Neural progenitor cell (in vitro differentiated cells): ENCODE data around the gene LAMC1. TPM values are rescaled to one million over a fixed set of nuclear protein-coding genes. Genes with fewer than 3 reads are reported as not detected.
"Not testable (repeated sequence)": the region's sequence is repeated elsewhere in the genome, so short reads cannot be mapped to it uniquely, and the experiment has no call there.

ENCODE experiments used
- DNase-seq: peaks from one replicate; pipeline ENCODE4 v3.0.0-alpha.2; 2016; ENCODE audit warnings: low spot score
- H2AFZ ChIP-seq: fragments of 200-600 bp; sonication (generic); replicated peaks from 2 replicates; pipeline ENCODE4 v1.6.1; 2016; ENCODE audit warnings: antibody characterized with exemption
- H3F3A ChIP-seq: fragments of 200-600 bp; sonication (generic); 2 replicates; pipeline ENCODE4 v1.6.1; 2016; ENCODE audit warnings: antibody characterized with exemption, low read depth
- H3K27ac ChIP-seq: fragments of 200-600 bp; sonication (generic); 2 replicates; pipeline ENCODE4 v1.5.1; 2016; ENCODE audit warnings: mild to moderate bottlenecking
- H3K27me3 ChIP-seq: fragments of 200-600 bp; sonication (generic); 2 replicates; pipeline ENCODE4 v1.6.1; 2016; ENCODE audit warnings: mild to moderate bottlenecking, moderate library complexity
- H3K36me3 ChIP-seq: fragments of 200-600 bp; sonication (generic); 2 replicates; pipeline ENCODE4 v1.5.1; 2016
- H3K4me1 ChIP-seq: fragments of 200-600 bp; sonication (generic); 2 replicates; pipeline ENCODE4 v1.6.1; 2016; ENCODE audit warnings: mixed run types
- H3K4me2 ChIP-seq: fragments of 200-600 bp; sonication (generic); 2 replicates; pipeline ENCODE4 v1.6.1; 2016
- H3K4me3 ChIP-seq: fragments of 200-600 bp; sonication (generic); 2 replicates; pipeline ENCODE4 v1.5.1; 2016
- H3K79me2 ChIP-seq: fragments of 200-600 bp; sonication (generic); 2 replicates; pipeline ENCODE4 v1.6.1; 2016; ENCODE audit warnings: low read depth
- H3K9ac ChIP-seq: fragments of 200-600 bp; sonication (generic); 2 replicates; pipeline ENCODE4 v1.6.1; 2016
- H3K9me3 ChIP-seq: fragments of 200-600 bp; sonication (generic); 2 replicates; pipeline ENCODE4 v1.5.1; 2016; ENCODE audit warnings: low read depth
- H4K20me1 ChIP-seq: fragments of 200-600 bp; sonication (generic); 2 replicates; pipeline ENCODE4 v1.6.1; 2016; ENCODE audit warnings: low read depth
- H3K27ac Mint-ChIP-seq: 3 replicates; pipeline ENCODE4 v1.8.0; 2021; ENCODE audit warnings: mixed read lengths
- H3K27me3 Mint-ChIP-seq: 2 replicates; pipeline ENCODE4 v1.8.0; 2022; ENCODE audit warnings: low read depth, mild to moderate bottlenecking, inconsistent platforms, moderate library complexity, mixed read lengths; ENCODE audit not compliant: insufficient read depth
- H3K36me3 Mint-ChIP-seq: 3 replicates; pipeline ENCODE4 v1.8.0; 2021; ENCODE audit warnings: mixed read lengths
- H3K4me1 Mint-ChIP-seq: 3 replicates; pipeline ENCODE4 v1.8.0; 2021; ENCODE audit warnings: mixed read lengths
- H3K4me3 Mint-ChIP-seq: 3 replicates; pipeline ENCODE4 v1.8.0; 2021; ENCODE audit warnings: mild to moderate bottlenecking, moderate library complexity, mixed read lengths
- H3K9me3 Mint-ChIP-seq: 3 replicates; pipeline ENCODE4 v1.8.0; 2020; ENCODE audit warnings: mixed read lengths
- EZH2 ChIP-seq: fragments of 200-600 bp; sonication (generic); IDR thresholded peaks from 2 replicates; pipeline ENCODE4 v1.6.1; 2017; ENCODE audit warnings: antibody characterized with exemption, mild to moderate bottlenecking, moderate library complexity
- EZH2phosphoT487 ChIP-seq: fragments of 200-600 bp; sonication (generic); IDR thresholded peaks from 2 replicates; pipeline ENCODE4 v1.6.1; 2017; ENCODE audit warnings: antibody characterized with exemption
- total RNA-seq: library from RNA; depleted of rRNA; stranded (reverse); fragments of >200 nt; gene quantifications from 2 replicates; pipeline ENCODE4 v1.2.3, GENCODE V29; 2015; ENCODE audit warnings: low replicate concordance
- TF ChIP-seq, protein P1 (sequence below): fragments of 200-600 bp; sonication (generic); IDR thresholded peaks from 2 replicates; pipeline ENCODE4 v1.5.1; 2017; ENCODE audit warnings: antibody characterized with exemption, mild to moderate bottlenecking

The LAMC1 gene
- total RNA-seq, 1 donor from 2014 or later: 90.2 TPM

DNA sequence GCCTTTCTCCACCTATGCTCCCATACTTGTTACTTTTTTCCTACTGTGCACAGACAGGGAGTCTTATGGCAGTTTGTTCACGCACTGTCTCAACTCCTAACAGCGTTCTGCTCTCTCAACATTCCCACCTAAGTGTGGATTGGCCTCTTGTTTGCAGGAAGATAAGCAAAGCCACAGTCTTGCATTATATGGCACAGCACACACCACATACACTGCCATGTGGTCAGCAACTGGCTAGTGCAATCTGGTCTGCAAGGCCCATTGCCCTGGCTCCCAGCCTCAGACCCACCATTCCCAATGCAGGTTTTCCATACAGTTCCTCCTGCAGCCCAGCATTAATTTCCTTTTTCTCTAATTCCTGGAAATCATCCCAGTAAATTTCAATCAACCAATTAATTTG lies 124.5 kb downstream of the LAMC1 start:
- Mint-ChIP-seq H3K36me3 (peaks cover 12% of the 10 kb centered on the region), H3K4me1 (peaks cover 2% of the 10 kb centered on the region), H3K9me3 (peaks cover 2% of the 10 kb centered on the region), H3K27me3 (no peaks in the 10 kb centered on the region), H3K27ac (no peak overlapping the region), H3K4me3 (no peak overlapping the region)
- Histone ChIP-seq H3K4me2 (no peak overlapping the region), H2AFZ (no peak overlapping the region), H3F3A (no peaks in the 10 kb centered on the region), H4K20me1 (no peaks in the 10 kb centered on the region), H3K4me1 (no peaks in the 10 kb centered on the region), H3K27ac (no peak overlapping the region), H3K9ac (no peak overlapping the region), H3K79me2 (no peaks in the 10 kb centered on the region), H3K9me3 (peaks cover 5% of the 10 kb centered on the region), H3K4me3 (no peak overlapping the region), H3K36me3 (no peaks in the 10 kb centered on the region), H3K27me3 (no peaks in the 10 kb centered on the region)
- DNase-seq: no peak
- no peak for TF ChIP-seq EZH2

DNA sequence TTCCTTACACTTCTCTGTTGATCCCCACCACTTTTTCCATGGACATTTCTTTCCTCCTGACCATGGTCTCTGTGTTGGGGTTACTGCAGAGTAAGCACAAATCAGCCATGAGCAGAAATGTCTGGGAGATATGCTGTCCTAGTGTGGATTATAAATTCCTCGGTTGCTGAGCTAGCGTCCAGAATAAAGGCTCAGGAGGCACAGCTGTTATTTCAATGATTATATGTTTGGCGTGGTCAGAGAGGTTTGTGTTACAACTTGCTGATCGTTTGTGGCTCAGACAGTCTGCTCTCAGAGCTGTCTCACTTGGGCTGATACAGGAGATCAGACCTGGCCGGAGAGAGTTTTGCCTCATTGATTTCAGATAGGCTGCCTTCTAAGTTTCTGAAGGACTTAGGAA lies 125.4 kb downstream of the LAMC1 start:
- Mint-ChIP-seq H3K4me3 (no peak overlapping the region), H3K27me3 (no peaks in the 10 kb centered on the region), H3K9me3 (peaks cover 2% of the 10 kb centered on the region), H3K27ac (no peak overlapping the region), H3K36me3 (peaks cover 8% of the 10 kb centered on the region), H3K4me1 (peaks cover 2% of the 10 kb centered on the region)
- no peaks in the 10 kb centered on the region for H4K20me1 ChIP-seq
- H3K9ac ChIP-seq: no peak overlapping the region
- no peak overlapping the region for H2AFZ ChIP-seq
- DNase-seq: no peak
- no peaks in the 10 kb centered on the region for H3F3A ChIP-seq
- no peak overlapping the region for H3K27ac ChIP-seq
- H3K9me3 ChIP-seq: peaks cover 5% of the 10 kb centered on the region
- H3K4me3 ChIP-seq: no peak overlapping the region
- H3K36me3 ChIP-seq: no peaks in the 10 kb centered on the region
- H3K4me2 ChIP-seq: no peak overlapping the region
- no peaks in the 10 kb centered on the region for H3K79me2 ChIP-seq
- TF ChIP-seq EZH2phosphoT487 (no peak), EZH2 (no peak)
- TF ChIP-seq, protein P1, sequence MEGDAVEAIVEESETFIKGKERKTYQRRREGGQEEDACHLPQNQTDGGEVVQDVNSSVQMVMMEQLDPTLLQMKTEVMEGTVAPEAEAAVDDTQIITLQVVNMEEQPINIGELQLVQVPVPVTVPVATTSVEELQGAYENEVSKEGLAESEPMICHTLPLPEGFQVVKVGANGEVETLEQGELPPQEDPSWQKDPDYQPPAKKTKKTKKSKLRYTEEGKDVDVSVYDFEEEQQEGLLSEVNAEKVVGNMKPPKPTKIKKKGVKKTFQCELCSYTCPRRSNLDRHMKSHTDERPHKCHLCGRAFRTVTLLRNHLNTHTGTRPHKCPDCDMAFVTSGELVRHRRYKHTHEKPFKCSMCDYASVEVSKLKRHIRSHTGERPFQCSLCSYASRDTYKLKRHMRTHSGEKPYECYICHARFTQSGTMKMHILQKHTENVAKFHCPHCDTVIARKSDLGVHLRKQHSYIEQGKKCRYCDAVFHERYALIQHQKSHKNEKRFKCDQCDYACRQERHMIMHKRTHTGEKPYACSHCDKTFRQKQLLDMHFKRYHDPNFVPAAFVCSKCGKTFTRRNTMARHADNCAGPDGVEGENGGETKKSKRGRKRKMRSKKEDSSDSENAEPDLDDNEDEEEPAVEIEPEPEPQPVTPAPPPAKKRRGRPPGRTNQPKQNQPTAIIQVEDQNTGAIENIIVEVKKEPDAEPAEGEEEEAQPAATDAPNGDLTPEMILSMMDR: no peak
- no peaks in the 10 kb centered on the region for H3K4me1 ChIP-seq
- H3K27me3 ChIP-seq: no peaks in the 10 kb centered on the region

DNA sequence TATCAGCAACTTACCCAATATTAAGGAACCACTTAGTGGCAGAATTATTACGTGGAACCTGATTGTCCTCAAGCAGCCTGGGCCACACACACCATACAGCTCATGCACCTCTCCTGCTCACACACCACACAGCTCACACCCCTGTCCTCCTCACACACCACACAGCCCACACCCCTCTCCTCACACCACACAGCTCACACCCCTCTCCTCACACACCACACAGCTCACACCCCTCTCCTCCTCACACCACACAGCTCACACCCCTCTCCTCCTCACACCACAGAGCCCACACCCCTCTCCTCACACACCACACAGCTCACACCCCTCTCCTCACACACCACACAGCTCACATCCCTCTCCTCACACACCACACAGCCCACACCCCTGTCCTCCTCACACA lies 126.1 kb downstream of the LAMC1 start:
- Mint-ChIP-seq H3K27me3 (no peaks in the 10 kb centered on the region), H3K9me3 (peaks cover 2% of the 10 kb centered on the region), H3K4me1 (peaks cover 2% of the 10 kb centered on the region), H3K36me3 (peaks cover 4% of the 10 kb centered on the region), H3K4me3 (no peak overlapping the region), H3K27ac (no peak overlapping the region)
- no peak overlapping the region for H3K9ac ChIP-seq
- DNase-seq: no peak
- H3K4me1 ChIP-seq: no peaks in the 10 kb centered on the region
- H3K36me3 ChIP-seq: no peaks in the 10 kb centered on the region
- no peak overlapping the region for H3K4me2 ChIP-seq
- H3K27me3 ChIP-seq: no peaks in the 10 kb centered on the region
- no peak overlapping the region for H3K4me3 ChIP-seq
- no peak overlapping the region for H3K27ac ChIP-seq
- H2AFZ ChIP-seq: no peak overlapping the region
- no peaks in the 10 kb centered on the region for H4K20me1 ChIP-seq
- H3F3A ChIP-seq: no peaks in the 10 kb centered on the region
- H3K79me2 ChIP-seq: no peaks in the 10 kb centered on the region
- peaks cover 5% of the 10 kb centered on the region for H3K9me3 ChIP-seq
- TF ChIP-seq EZH2phosphoT487: no peak
- TF ChIP-seq, protein P1: no peak
- TF ChIP-seq EZH2: no peak

DNA sequence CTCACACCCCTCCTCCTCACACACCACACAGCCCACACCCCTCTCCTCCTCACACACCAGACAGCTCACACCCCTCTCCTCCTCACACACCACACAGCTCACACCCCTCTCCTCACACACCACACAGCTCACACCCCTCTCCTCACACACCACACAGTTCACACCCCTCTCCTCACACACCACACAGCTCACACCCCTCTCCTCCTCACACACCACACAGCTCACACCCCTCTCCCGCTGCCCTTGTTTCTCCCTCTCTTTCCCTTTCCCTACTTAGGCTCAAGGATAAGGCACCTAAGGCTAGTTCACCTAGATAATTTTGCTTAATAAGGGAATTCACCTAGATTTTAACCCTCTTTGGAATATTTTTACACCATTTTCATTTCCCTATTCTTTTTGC lies 126.8 kb downstream of the LAMC1 start:
- H3K4me2 ChIP-seq, H3K9me3 ChIP-seq, H3K79me2 ChIP-seq, H3K36me3 ChIP-seq, H3K4me1 Mint-ChIP-seq, H3F3A ChIP-seq, H3K4me3 ChIP-seq, DNase-seq, H3K4me1 ChIP-seq, H3K27me3 Mint-ChIP-seq, H3K36me3 Mint-ChIP-seq, H3K27ac ChIP-seq, H2AFZ ChIP-seq, H3K27ac Mint-ChIP-seq, H4K20me1 ChIP-seq, H3K4me3 Mint-ChIP-seq, H3K9me3 Mint-ChIP-seq, H3K27me3 ChIP-seq, H3K9ac ChIP-seq: not testable (repeated sequence)
